HAP-1 (cell line): ENCODE results near the gene MYT1.
"Not testable (repeated sequence)": the region's sequence is repeated elsewhere in the genome, so short reads cannot be mapped to it uniquely, and the experiment has no call there.

ENCODE experiments used
- DNase-seq, 2 experiments: peaks; one replicate each; pipeline ENCODE4 v3.0.0-alpha.2; 2016 to 2020; ENCODE audit warnings: low spot score in 2 of 2
- H3K27me3 ChIP-seq: fragments of 250-450 bp; sonication (Bioruptor Pico); 2 replicates; pipeline ENCODE4 v1.5.1; 2020; ENCODE audit warnings: low read depth, mild to moderate bottlenecking, moderate library complexity
- H3K36me3 ChIP-seq: fragments of 250-450 bp; sonication (Bioruptor Pico); replicated peaks from 2 replicates; pipeline ENCODE4 v1.5.1; 2020; ENCODE audit warnings: mild to moderate bottlenecking
- H3K4me1 ChIP-seq: fragments of 250-450 bp; sonication (Bioruptor Pico); 2 replicates; pipeline ENCODE4 v1.5.1; 2020; ENCODE audit warnings: mild to moderate bottlenecking
- H3K4me3 ChIP-seq: fragments of 250-450 bp; sonication (Bioruptor Pico); 2 replicates; pipeline ENCODE4 v1.5.1; 2020; ENCODE audit warnings: mild to moderate bottlenecking, moderate library complexity
- H3K9me3 ChIP-seq: fragments of 250-450 bp; sonication (Bioruptor Pico); 2 replicates; pipeline ENCODE4 v1.5.1; 2020; ENCODE audit warnings: mild to moderate bottlenecking, moderate library complexity
- in situ Hi-C: fragments of 300-500 bp; cut with MboI; formaldehyde crosslinking; loops from 3 replicates; pipeline ENCODE4 v1.14.3; 2020; ENCODE audit warnings: low sequenced_read_pairs, inconsistent platforms, mixed read lengths

MYT1 gene

DNA sequence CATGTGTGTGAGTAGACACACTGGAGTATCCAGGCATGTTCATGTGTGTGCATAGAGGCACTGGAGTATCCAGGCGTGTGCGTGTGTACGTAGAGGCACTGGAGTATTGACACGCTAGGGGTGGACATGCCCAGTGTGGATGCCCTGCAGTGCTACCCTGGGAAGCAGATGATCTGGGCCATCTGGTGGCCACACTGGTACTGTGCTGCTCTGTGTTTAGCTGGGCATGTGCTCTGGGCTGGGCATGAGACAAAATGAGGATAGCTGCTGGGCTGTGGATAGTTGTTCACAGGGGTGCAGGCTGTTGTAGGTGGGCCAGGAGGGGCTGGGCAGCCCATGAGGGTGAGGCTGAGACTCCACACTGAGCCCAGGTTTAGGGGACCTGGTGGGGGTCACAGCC, 32.8 kb upstream of the MYT1 start:
- no peaks in the 10 kb centered on the region for H3K36me3 ChIP-seq
- H3K27me3 ChIP-seq = no peaks in the 10 kb centered on the region
- in situ Hi-C loops = no loop called here
- no peaks in the 10 kb centered on the region for H3K4me1 ChIP-seq
- H3K4me3 ChIP-seq = no peak overlapping the region
- peaks cover 3% of the 10 kb centered on the region; the same call in 1 of the 2 replicates for H3K9me3 ChIP-seq
- peak in 1 of 2 experiments; percentile 7 for DNase-seq

DNA sequence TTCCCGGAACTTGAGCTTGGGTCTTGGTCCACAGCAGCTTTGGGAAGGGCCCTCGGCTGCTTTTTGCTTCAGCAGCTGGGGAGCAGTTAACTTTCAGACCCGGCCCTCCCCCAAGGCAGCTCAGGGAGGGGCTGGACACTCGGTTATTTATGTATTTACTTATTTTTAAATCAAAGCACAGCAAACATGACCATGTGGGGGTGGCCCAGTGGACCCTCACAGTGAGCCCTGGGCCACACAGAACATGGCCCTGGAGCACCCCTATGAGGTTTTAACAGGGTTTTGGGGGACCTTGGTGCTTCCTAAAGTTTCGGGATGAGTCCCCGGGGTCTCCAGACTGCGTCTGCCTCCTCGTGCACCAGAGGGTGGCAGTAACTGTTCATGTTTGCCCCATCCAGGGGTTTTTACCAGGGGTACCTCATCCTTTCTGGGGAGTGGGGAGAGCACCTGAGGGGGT, 30.3 kb upstream of the MYT1 start:
- Histone ChIP-seq H3K9me3 (no peaks in the 10 kb centered on the region), H3K4me3 (no peak overlapping the region), H3K27me3 (no peaks in the 10 kb centered on the region), H3K36me3 (no peaks in the 10 kb centered on the region), H3K4me1 (no peaks in the 10 kb centered on the region)
- in situ Hi-C loops = no loop called here
- peak in 1 of 2 experiments; percentile 7 for DNase-seq

DNA sequence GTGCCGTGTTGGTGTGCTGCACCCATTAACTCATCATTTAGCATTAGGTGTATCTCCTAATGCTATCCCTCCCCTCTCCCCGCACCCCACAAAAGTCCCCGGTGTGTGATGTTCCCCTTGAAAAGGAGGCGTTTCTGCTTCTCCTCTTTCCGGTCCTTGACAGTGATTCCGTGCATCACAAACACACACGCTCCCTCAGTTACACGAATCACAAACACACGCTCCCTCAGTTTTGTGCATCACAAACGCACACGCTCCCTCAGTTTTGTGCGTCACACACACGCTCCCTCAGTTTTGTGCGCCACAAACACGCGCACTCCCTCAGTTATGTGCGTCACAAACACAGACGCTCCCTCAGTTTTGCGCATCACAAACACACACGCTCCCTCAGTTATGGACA, 29.5 kb upstream of the MYT1 start:
- H3K36me3 ChIP-seq, H3K4me3 ChIP-seq, H3K4me1 ChIP-seq, DNase-seq, H3K9me3 ChIP-seq, in situ Hi-C loops, H3K27me3 ChIP-seq: not testable (repeated sequence)

DNA sequence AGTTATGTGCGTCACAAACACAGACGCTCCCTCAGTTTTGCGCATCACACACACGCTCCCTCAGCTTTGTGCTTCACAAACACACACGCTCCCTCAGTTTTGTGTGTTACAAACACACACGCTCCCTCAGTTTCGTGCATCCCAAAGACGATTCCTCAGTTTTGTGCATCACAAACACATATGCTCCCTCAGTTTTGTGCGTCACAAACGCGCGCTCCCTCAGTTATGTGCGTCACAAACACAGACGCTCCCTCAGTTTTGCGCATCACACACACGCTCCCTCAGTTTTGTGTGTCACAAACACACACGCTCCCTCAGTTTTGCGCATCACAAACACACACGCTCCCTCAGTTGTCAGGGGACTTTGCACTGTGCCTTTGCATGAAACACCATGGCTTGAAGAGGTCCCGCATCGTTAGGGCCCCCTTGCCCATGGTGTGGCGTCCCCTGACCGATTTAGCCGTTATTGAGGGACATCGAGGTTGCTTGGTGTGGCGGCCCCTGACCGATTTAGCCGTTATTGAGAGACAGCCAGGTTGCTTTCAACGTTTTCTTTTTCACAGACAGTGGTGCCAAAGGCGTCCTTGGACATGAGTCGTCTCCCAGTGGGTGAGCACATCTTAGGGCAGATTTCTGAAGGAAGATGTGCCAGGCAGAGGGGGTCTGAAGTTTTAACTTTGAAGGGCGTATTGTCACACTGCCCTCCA, 28.1 kb upstream of the MYT1 start:
- no peak for DNase-seq
- Histone ChIP-seq H3K4me1 (peaks cover 2% of the 10 kb centered on the region; the same call in 1 of the 2 replicates), H3K4me3 (no peak overlapping the region), H3K27me3 (no peaks in the 10 kb centered on the region), H3K36me3 (no peaks in the 10 kb centered on the region), H3K9me3 (no peaks in the 10 kb centered on the region)
- in situ Hi-C loops = no loop called here

DNA sequence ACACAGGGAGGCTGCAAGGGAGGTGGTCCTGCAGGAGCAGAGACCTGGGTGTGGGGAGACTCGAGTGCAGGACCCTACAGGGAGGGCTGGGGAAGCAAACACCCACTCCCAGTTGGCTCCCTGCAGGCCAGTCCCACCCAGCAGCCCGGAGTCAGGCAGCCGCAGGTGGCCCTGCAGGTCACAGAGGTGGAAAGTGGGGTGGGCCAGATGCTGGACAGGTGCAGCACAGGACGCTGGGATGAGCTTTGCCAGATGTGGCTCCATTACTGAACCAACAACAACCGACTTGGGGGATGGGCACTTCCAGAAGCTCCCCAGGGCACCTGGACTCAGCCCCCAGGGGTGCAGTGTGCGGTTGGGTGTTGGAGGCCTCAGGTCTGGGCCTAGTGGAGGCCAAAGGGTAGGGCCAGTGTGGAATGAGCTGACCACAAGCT, 26.6 kb upstream of the MYT1 start:
- Histone ChIP-seq H3K36me3 (no peaks in the 10 kb centered on the region), H3K9me3 (no peaks in the 10 kb centered on the region), H3K4me3 (no peak overlapping the region), H3K27me3 (no peaks in the 10 kb centered on the region), H3K4me1 (peaks cover 2% of the 10 kb centered on the region; the same call in 1 of the 2 replicates)
- in situ Hi-C loops = no loop called here
- DNase-seq = no peak

DNA sequence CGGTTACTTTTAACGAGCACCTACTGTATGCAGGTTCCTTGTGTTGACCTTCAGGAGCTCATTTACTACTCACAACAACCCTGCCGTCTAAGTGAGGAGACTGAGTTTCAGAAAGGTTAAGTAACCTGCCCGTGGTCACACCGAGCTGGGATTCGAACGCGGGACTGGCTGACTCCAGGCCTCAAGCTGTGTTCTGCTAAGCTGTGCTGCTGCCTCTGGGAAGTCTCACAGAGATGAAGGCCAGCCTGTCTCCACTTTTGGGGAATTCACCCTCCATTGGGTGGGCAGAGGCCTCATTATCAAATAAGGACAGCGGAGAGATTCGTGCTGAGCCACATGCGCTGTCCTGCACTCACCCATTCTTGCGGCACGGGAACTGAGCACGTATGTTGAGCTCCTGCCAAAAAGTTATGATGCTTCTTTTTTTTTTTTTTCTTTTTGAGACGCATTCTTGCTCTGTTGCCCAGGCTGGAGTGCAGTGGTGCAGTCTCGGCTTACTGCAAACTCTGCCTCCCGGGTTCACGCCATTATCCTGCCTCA, 25.9 kb upstream of the MYT1 start:
- no peaks in the 10 kb centered on the region for H3K9me3 ChIP-seq
- no peak for DNase-seq
- in situ Hi-C loops = no loop called here
- no peaks in the 10 kb centered on the region for H3K27me3 ChIP-seq
- H3K36me3 ChIP-seq = no peaks in the 10 kb centered on the region
- peaks cover 2% of the 10 kb centered on the region; the same call in 1 of the 2 replicates for H3K4me1 ChIP-seq
- H3K4me3 ChIP-seq = no peak overlapping the region

DNA sequence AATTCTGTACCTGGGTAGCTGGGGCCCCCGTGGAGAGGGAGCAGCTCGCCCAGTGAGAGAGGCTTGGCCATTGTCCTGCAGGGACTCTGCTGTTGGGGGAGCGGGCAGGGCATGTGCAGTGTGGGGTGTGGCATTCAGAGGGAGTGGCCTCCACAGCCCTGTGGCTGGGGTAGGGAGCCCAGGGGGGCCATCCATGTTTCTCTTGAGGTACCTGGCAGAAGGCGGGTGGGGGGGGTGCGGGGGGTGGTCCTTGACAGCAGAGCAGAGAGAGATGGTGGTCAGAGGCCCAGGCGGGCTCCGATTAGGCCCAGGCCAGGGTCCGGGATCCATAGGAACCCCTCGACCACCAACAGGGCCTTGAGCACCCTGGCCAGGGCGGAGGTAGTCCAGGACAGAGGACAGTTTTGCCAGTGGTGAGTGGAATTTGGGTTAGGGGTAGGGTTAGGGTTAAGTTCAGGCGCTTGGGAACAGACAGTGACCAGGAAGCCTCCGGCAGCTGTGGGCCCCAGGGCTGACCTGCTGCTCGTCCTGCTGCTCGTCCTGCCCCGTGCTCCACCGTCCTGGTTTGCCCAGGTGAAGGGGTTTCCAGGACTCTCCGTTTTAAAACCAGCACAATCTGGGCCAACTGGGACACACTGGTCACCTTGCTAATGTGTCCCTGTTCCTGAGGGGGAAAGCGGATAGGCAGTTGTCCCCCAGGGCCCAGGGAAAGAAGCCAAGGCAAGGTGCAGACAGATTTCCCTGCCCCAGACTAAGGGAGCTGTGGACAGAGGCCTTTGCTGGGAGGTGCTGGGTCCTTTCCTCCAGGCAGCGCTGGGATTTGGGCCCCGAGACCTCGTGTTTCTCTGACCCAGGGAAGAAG, 24.8 kb upstream of the MYT1 start:
- H3K36me3 ChIP-seq = no peaks in the 10 kb centered on the region
- no peaks in the 10 kb centered on the region for H3K9me3 ChIP-seq
- no peaks in the 10 kb centered on the region for H3K27me3 ChIP-seq
- peaks cover 2% of the 10 kb centered on the region; the same call in 1 of the 2 replicates for H3K4me1 ChIP-seq
- H3K4me3 ChIP-seq = no peak overlapping the region
- in situ Hi-C loops = no loop called here
- peak in 1 of 2 experiments; percentile 7 for DNase-seq

DNA sequence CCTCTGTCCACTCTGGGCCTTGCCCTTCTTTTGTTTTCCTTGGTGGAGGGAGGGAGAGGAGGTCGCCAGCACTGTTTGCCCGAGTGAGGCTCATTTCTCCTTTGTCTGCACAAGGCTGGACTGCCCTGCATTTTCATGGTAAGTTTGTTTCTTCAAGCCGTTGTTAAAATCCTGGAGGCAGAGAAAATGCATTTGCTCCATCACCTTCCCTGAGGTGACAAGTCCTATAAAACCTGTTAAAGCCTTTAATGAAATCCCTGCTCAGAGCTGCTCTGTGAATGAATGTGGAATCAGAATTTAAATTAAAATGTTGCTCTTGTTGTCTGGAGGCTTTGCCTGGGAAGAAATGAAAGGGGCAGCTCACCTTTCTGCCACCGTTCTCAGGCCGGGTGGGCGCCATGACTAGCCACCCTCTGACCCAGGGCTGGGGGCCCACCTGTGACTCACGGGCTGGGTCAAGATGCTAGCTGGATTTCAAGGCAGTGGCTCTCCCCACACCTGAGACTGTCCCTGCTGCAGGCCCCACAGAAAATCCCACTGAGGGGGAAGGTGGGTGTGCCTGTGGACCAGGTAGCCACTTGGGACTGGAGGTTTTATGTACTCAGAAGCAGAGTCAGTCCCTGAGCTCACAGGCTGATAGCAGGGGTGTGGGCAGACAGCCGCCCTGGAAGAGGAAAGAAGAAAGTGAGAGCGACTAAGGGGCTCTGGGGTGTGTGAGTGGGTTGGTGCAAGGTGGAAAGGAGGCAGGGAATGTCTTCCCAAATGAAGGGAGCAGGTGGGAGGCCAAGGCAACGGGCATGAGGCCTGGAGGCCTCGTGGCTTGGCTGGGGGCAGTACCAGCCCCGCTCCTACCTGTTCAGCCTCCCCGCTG, 24.0 kb upstream of the MYT1 start:
- no peaks in the 10 kb centered on the region for H3K27me3 ChIP-seq
- in situ Hi-C loops = no loop called here

DNA sequence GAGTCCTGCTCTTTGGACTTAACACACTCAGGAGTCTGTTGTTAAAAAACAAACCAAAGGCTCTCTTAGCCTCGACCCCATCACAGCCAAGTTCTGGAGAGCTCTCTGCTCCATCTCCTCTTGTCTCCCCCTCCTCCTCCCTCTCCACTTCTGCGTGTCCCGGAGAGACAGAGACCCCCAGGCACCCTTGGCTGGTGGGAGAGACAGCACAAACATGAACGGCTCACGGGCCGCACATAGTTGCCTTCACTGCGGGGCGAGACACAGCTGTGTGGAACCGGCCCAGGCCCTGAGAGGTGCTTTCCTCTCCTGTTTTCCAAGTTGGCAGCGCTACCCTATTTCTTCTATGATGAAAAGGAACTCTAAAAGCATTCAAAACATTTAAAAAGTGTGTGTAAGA, 23.3 kb upstream of the MYT1 start:
- H3K4me3 ChIP-seq = no peak overlapping the region
- in situ Hi-C loops = no loop called here

More for the DNA sequence above, 24.0 kb upstream of the MYT1 start:
- peaks cover 2% of the 10 kb centered on the region; the same call in 1 of the 2 replicates for H3K4me1 ChIP-seq
- peaks cover 6% of the 10 kb centered on the region for H3K9me3 ChIP-seq
- no peak overlapping the region for H3K4me3 ChIP-seq
- peak; percentile 9 to 10 for DNase-seq
- no peaks in the 10 kb centered on the region for H3K36me3 ChIP-seq

DNA sequence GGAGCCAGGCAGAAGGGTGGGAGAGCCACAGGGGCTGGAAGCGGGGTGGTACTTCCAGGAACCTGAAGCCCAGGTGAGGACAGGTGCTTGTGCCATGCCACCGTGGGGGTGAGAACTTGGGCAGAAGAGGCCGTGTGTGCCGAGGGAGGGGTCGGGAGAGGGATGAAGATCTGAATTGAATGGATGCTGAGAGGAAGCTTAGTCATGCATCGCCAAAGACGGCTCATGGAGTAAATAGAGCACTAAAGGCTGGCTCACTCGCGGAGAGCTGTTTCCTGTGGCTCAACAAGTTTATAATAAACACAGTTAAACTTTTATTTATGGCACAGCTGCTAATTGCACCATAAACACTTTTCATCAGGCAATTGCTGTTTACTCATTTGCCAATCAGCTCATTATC, 21.7 kb upstream of the MYT1 start:
- in situ Hi-C loops = no loop called here
- no peaks in the 10 kb centered on the region for H3K36me3 ChIP-seq
- no peaks in the 10 kb centered on the region for H3K27me3 ChIP-seq
- H3K9me3 ChIP-seq = peaks cover 8% of the 10 kb centered on the region
- no peak overlapping the region for H3K4me3 ChIP-seq
- H3K4me1 ChIP-seq = peaks cover 2% of the 10 kb centered on the region; the same call in 1 of the 2 replicates
- peak in 1 of 2 experiments; percentile 5 for DNase-seq

More for the DNA sequence above, 23.3 kb upstream of the MYT1 start:
- H3K4me1 ChIP-seq = peaks cover 2% of the 10 kb centered on the region; the same call in 1 of the 2 replicates
- H3K9me3 ChIP-seq = peaks cover 8% of the 10 kb centered on the region
- no peaks in the 10 kb centered on the region for H3K36me3 ChIP-seq
- no peak for DNase-seq
- no peaks in the 10 kb centered on the region for H3K27me3 ChIP-seq

DNA sequence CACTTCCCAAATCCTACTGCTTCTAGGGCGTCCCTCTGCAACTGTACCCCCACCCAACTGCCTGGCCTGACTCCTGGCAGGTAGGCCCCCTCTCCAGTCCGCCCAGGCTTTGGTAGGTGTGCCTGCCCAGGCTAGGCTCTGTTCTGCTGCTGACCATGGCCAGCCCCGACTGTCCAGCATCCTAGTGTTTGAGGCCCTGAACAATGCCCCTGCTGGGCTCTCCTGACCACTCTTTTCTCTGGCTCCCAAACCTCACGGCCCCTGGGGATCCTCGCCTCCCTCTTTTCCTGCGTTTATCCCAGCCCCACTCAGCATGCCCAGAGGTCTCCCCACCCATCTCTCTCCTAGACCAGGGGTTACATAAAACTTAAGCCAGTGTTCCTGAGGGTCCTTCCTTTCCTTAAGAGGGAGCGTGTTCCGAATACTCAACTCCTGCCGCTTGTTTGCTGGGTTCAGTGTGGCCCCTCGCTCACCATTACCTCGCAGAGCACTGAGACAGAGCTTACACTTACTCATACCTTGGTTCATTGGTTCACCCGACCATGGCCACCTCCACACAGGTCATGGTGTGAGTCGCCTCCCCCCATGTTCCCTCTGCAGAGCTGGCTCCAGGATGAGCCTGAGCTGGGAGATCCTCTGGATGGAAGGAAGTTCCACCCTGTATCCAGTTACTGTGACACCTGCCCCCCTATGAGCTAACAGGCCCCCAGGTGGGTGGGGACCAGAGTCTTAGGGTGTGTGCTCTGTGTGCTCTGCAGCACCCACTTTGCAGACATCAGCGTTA, 21.0 kb upstream of the MYT1 start:
- no peaks in the 10 kb centered on the region for H3K27me3 ChIP-seq
- H3K4me1 ChIP-seq = peaks cover 2% of the 10 kb centered on the region; the same call in 1 of the 2 replicates
- peak in 1 of 2 experiments; percentile 4 for DNase-seq
- no peak overlapping the region for H3K4me3 ChIP-seq
- peaks cover 8% of the 10 kb centered on the region for H3K9me3 ChIP-seq
- in situ Hi-C loops = no loop called here
- no peaks in the 10 kb centered on the region for H3K36me3 ChIP-seq

DNA sequence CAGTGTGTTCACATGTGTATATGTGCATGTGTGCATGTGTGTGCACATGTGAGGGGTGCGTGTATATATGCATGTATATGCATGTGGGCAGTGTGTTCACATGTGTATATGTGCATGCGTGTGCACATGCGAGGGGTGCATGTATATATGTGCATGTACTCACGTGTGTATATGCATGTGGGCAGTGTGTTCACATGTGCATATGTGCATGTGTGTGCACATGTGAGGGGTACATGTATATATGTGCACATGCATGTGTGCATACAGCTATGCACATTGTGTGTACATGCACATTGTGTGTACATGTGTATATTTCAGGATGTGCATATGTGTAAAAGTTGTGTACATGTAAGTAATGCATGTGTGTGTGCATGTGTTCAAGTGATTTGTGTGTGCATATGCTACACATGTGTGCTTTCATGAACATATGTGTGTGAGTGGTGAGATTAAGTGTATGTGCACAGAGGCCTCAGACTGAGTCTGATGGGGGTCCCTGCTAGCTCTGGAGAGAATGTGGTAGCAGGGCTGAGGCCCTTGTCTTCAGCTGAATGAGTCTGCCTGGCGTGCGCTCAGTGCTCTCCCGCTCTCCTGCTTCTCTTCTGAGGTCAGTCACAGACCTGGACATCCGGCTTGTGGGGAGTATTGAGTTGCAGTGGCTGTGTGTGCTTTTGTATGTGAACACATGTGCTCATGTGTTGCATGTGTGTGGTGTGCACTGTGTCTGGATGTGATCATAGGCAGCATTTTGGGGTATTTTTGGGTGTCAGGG, 19.9 kb upstream of the MYT1 start:
- DNase-seq = no peak
- H3K4me1 ChIP-seq = peaks cover 2% of the 10 kb centered on the region; the same call in 1 of the 2 replicates
- no peaks in the 10 kb centered on the region for H3K27me3 ChIP-seq
- H3K4me3 ChIP-seq = no peak overlapping the region
- no peaks in the 10 kb centered on the region for H3K36me3 ChIP-seq
- H3K9me3 ChIP-seq = peaks cover 8% of the 10 kb centered on the region
- in situ Hi-C loops = no loop called here
